Testis (tissue), 2 donors: ENCODE results near the gene TLE6.

Source experiments
- CTCF ChIP-seq, 3 experiments: fragments of 450-650 bp in 2 of 3; fragments of 200-600 bp in 1 of 3; sonication (generic) in 1 of 3; IDR thresholded peaks; one replicate each; pipeline ENCODE4 v1.5.1; 2016 to 2019; ENCODE audit warnings: antibody characterized with exemption in 3 of 3, mild to moderate bottlenecking in 2 of 3, moderate library complexity in 1 of 3
- POLR2A ChIP-seq: fragments of 450-650 bp; IDR thresholded peaks from one replicate; pipeline ENCODE4 v1.6.1; 2017; ENCODE audit warnings: antibody characterized with exemption, mild to moderate bottlenecking, moderate library complexity

- TF ChIP-seq CTCF (IDR thresholded peaks at IDR 0.05) = no peak
- no peak for TF ChIP-seq POLR2A
Measured at GRCh38 chr19:2977001-2977745, at the start of gene TLE6.
